ENCODE data around the gene TOM1L2. TPM values are rescaled to one million over a fixed set of nuclear protein-coding genes. Genes with fewer than 3 reads are reported as not detected.

The TOM1L2 gene
- total RNA-seq, 1 experiment from 2014 or later, result 45.2 TPM

DNA sequence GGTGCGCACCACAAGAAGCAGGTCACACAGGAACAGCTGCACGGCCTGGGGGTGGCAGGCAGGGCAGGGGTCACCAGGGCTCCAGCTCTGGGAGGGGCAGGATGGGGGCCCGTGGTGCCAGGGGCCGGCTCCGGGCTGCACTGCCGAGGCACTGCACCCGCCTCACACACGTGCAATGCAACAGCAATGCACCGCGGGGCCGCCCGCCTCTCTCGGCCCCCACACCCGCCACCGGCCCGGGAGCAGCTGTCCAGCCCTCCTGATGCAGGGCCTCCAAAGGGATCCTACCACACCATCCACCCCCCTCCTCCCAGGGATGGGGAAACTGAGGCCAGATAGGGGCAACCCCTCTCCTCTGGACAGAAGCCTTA, 158.5 kb downstream of the TOM1L2 start:
- in situ Hi-C loops (cut with HindIII; ENCODE audit: low pct_unique_long_range_greater_than_20kb, low sequenced_read_pairs) (no loop called here), intact Hi-C loops (cut with micrococcal nuclease; ENCODE audit: unreplicated experiment) (loop anchor here (5.0 kb wide), 1 partner anchor 44 kb away; no protein-coding TSS in a partner anchor)
- no peak overlapping the region; the same call in 1 of the 2 replicates for H3K27ac ChIP-seq (ENCODE audit: low read length)
- no peak for DNase-seq (ENCODE audit: low read depth, low spot score)
- no TSS peak for BruUV-seq (replicated peaks)
- H3K4me3 ChIP-seq (ENCODE audit: low read depth in 2 of 2, low read length in 2 of 2), result no peak overlapping the region
- peaks cover 57% of the 10 kb centered on the region for H3K4me1 ChIP-seq (ENCODE audit: control insufficient read depth, insufficient read depth, low read length)
- ChIA-PET CTCF (no interaction called here), POLR2A (no interaction called here)
- H3K9me3 ChIP-seq (ENCODE audit: control insufficient read depth, insufficient read depth, low read depth, low read length), result no peaks in the 10 kb centered on the region
- H3K36me3 ChIP-seq (ENCODE audit: control insufficient read depth, insufficient read depth, low read length), result no peaks in the 10 kb centered on the region; the same call in 1 of the 2 replicates
- no peak for ATAC-seq
- TF ChIP-seq TCF7L2 (IDR thresholded peaks at IDR 0.05; ENCODE audit: low read depth, low read length) (no peak), REST (IDR thresholded peaks at IDR 0.05; ENCODE audit: insufficient read depth in 1 of 2, low read depth in 2 of 2, low read length in 1 of 2) (no peak), POLR2AphosphoS5 (IDR thresholded peaks at IDR 0.05; ENCODE audit: low read depth, low read length) (no peak), SIN3A (IDR thresholded peaks at IDR 0.05; ENCODE audit: borderline replicate concordance, insufficient read depth, low read depth, low read length) (no peak)
- TF ChIP-seq, protein P1, sequence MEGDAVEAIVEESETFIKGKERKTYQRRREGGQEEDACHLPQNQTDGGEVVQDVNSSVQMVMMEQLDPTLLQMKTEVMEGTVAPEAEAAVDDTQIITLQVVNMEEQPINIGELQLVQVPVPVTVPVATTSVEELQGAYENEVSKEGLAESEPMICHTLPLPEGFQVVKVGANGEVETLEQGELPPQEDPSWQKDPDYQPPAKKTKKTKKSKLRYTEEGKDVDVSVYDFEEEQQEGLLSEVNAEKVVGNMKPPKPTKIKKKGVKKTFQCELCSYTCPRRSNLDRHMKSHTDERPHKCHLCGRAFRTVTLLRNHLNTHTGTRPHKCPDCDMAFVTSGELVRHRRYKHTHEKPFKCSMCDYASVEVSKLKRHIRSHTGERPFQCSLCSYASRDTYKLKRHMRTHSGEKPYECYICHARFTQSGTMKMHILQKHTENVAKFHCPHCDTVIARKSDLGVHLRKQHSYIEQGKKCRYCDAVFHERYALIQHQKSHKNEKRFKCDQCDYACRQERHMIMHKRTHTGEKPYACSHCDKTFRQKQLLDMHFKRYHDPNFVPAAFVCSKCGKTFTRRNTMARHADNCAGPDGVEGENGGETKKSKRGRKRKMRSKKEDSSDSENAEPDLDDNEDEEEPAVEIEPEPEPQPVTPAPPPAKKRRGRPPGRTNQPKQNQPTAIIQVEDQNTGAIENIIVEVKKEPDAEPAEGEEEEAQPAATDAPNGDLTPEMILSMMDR (IDR thresholded peaks at IDR 0.05), result no peak
- H3K27me3 ChIP-seq (ENCODE audit: control insufficient read depth, insufficient read depth, low read length), result no peaks in the 10 kb centered on the region

GRCh38 chr17:17813055-17813724, 159.0 kb downstream of the TOM1L2 start:
- CTCF ChIA-PET, result interaction anchor here (0.6 to 0.7 kb wide), 2 partner anchors 14 to 29 kb away, joined by 3 to 4 read pairs; no protein-coding TSS in a partner anchor
- in situ Hi-C loops (cut with HindIII; ENCODE audit: low pct_unique_long_range_greater_than_20kb, low sequenced_read_pairs), result no loop called here
- no peaks in the 10 kb centered on the region; the same call in 1 of the 2 replicates for H3K36me3 ChIP-seq (ENCODE audit: control insufficient read depth, insufficient read depth, low read length)

More at GRCh38 chr17:17813055-17813724, 159.0 kb downstream of the TOM1L2 start:
- H3K27ac ChIP-seq (ENCODE audit: low read length), result peak overlapping the region; percentile 54
- H3K4me3 ChIP-seq (ENCODE audit: low read depth in 2 of 2, low read length in 2 of 2), result no peak overlapping the region
- POLR2A ChIA-PET, result interaction anchor here (1.9 kb wide), 1 partner anchor 23 kb away, joined by 5 read pairs; the partner anchor contains the start of gene SREBF1
- no peaks in the 10 kb centered on the region for H3K27me3 ChIP-seq (ENCODE audit: control insufficient read depth, insufficient read depth, low read length)
- ATAC-seq (no peak), DNase-seq (ENCODE audit: low read depth, low spot score) (no peak)
- H3K4me1 ChIP-seq (ENCODE audit: control insufficient read depth, insufficient read depth, low read length), result peaks cover 55% of the 10 kb centered on the region
- intact Hi-C loops (cut with micrococcal nuclease; ENCODE audit: unreplicated experiment), result loop anchor here (5.0 kb wide), 1 partner anchor 44 kb away; no protein-coding TSS in a partner anchor
- BruUV-seq (replicated peaks), result no TSS peak
- no peak for TF ChIP-seq POLR2AphosphoS5 (IDR thresholded peaks at IDR 0.05; ENCODE audit: low read depth, low read length)
- no peak for TF ChIP-seq TCF7L2 (IDR thresholded peaks at IDR 0.05; ENCODE audit: low read depth, low read length)
- TF ChIP-seq, protein P1 (IDR thresholded peaks at IDR 0.05), result no peak
- TF ChIP-seq SIN3A (IDR thresholded peaks at IDR 0.05; ENCODE audit: borderline replicate concordance, insufficient read depth, low read depth, low read length), result no peak
- TF ChIP-seq REST (IDR thresholded peaks at IDR 0.05; ENCODE audit: insufficient read depth in 1 of 2, low read depth in 2 of 2, low read length in 1 of 2), result no peak
- no peaks in the 10 kb centered on the region for H3K9me3 ChIP-seq (ENCODE audit: control insufficient read depth, insufficient read depth, low read depth, low read length)

Measured in Panc1 (cell line).